ENCODE measurements around the gene DHRS3.

Gene DHRS3

GRCh38 chr1:12634696-12635202, 16.7 kb upstream of the DHRS3 start:
- no peak for TF ChIP-seq CTCF (conservative IDR thresholded peaks at IDR 0.05)
- H3K27ac ChIP-seq = no peak overlapping the region

- no peak overlapping the region for H3K27ac ChIP-seq
- no peak for TF ChIP-seq CTCF (conservative IDR thresholded peaks at IDR 0.05)
These were observed 16.1 kb upstream of the DHRS3 start for GRCh38 chr1:12634156-12634555.

- no peak overlapping the region for H3K27ac ChIP-seq
- TF ChIP-seq CTCF (conservative IDR thresholded peaks at IDR 0.05) = no peak
These were observed 13.6 kb upstream of the DHRS3 start for GRCh38 chr1:12631571-12631970.

GRCh38 chr1:12630946-12631530, 13.0 kb upstream of the DHRS3 start:
- no peak overlapping the region for H3K27ac ChIP-seq
- TF ChIP-seq CTCF (conservative IDR thresholded peaks at IDR 0.05) = no peak

GRCh38 chr1:12629985-12630760, 12.2 kb upstream of the DHRS3 start:
- H3K27ac ChIP-seq = no peak overlapping the region
- no peak for TF ChIP-seq CTCF (conservative IDR thresholded peaks at IDR 0.05)

- no peak overlapping the region for H3K27ac ChIP-seq
- TF ChIP-seq CTCF (conservative IDR thresholded peaks at IDR 0.05) = no peak
These were observed 11.5 kb upstream of the DHRS3 start for GRCh38 chr1:12629511-12629956.

GRCh38 chr1:12627296-12627695, 9.3 kb upstream of the DHRS3 start:
- H3K27ac ChIP-seq = peak overlapping the region; percentile 41; the same call in 1 of the 2 replicates
- TF ChIP-seq CTCF (conservative IDR thresholded peaks at IDR 0.05) = no peak
